IPS-NIHi11 (cell line): ENCODE measurements around the gene ADD3.

Source experiments
- DNase-seq: peaks from one replicate; pipeline ENCODE4 v3.0.0; 2012; ENCODE audit warnings: mixed read lengths, low spot score

Gene ADD3

GRCh38 chr10:110007701-110008517 lies at the start of gene ADD3:
TSS of gene ADD3 (plus strand) at chr10:110007984. CDS start at chr10:110100654, 92,670 bp downstream.
- peak; percentile 98 for DNase-seq

GRCh38 chr10:109958059-109958458 lies 49.7 kb upstream of the ADD3 start:
- no peak for DNase-seq

GRCh38 chr10:109959259-109960145 lies 48.3 kb upstream of the ADD3 start:
- DNase-seq, result no peak

GRCh38 chr10:109960682-109961081 lies 47.1 kb upstream of the ADD3 start:
- no peak for DNase-seq

- DNase-seq, result peak; percentile 59
Measured at GRCh38 chr10:109961174-109962001, 46.4 kb upstream of the ADD3 start.

GRCh38 chr10:109962247-109962646 lies 45.5 kb upstream of the ADD3 start:
- no peak for DNase-seq

GRCh38 chr10:109963439-109963838 lies 44.3 kb upstream of the ADD3 start:
- DNase-seq, result no peak

GRCh38 chr10:109964318-109964717 lies 43.5 kb upstream of the ADD3 start:
- no peak for DNase-seq

- no peak for DNase-seq
Measured at GRCh38 chr10:109966961-109967738, 40.6 kb upstream of the ADD3 start.

- DNase-seq, result no peak
Measured at GRCh38 chr10:109967739-109968088, 40.1 kb upstream of the ADD3 start.

GRCh38 chr10:109968953-109969759 lies 38.6 kb upstream of the ADD3 start:
- no peak for DNase-seq

GRCh38 chr10:109969760-109970346 lies 37.9 kb upstream of the ADD3 start:
- no peak for DNase-seq

- no peak for DNase-seq
Measured at GRCh38 chr10:109971634-109972033, 36.1 kb upstream of the ADD3 start.

GRCh38 chr10:109972372-109973001 lies 35.3 kb upstream of the ADD3 start:
- DNase-seq, result no peak

- DNase-seq, result no peak
Measured at GRCh38 chr10:109973326-109973829, 34.4 kb upstream of the ADD3 start.

- DNase-seq, result no peak
Measured at GRCh38 chr10:109974504-109975191, 33.1 kb upstream of the ADD3 start.

GRCh38 chr10:109975244-109976190 lies 32.3 kb upstream of the ADD3 start:
- no peak for DNase-seq

- no peak for DNase-seq
Measured at GRCh38 chr10:109976681-109977080, 31.1 kb upstream of the ADD3 start.
